ENCODE measurements around the gene TNN. TPM values are rescaled to one million over a fixed set of nuclear protein-coding genes. Genes with fewer than 3 reads are reported as not detected.

Gene TNN
- total and polyA plus RNA-seq, 2 experiments from 2014 or later, result 0.18 to 0.31 TPM

DNA sequence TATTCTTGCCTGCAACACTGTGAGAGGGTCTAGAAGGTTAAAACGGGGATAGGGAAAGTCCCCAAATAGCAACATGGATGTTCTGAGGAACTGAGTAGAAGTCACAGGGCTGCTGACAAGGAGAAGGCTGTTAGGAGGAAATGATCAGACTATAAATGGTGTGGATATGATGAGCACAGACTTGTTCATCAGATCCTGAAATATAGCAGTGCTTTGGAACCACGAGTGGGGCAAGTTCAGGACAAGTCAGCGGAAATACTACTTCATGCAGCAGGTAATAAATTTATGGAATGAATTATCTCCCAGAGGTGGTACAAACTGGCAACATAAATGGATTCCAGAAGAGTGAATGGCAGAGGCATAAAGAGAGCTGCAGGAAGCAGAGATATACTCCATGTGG, 128.2 kb downstream of the TNN start (continued):
- TF ChIP-seq, protein P1, sequence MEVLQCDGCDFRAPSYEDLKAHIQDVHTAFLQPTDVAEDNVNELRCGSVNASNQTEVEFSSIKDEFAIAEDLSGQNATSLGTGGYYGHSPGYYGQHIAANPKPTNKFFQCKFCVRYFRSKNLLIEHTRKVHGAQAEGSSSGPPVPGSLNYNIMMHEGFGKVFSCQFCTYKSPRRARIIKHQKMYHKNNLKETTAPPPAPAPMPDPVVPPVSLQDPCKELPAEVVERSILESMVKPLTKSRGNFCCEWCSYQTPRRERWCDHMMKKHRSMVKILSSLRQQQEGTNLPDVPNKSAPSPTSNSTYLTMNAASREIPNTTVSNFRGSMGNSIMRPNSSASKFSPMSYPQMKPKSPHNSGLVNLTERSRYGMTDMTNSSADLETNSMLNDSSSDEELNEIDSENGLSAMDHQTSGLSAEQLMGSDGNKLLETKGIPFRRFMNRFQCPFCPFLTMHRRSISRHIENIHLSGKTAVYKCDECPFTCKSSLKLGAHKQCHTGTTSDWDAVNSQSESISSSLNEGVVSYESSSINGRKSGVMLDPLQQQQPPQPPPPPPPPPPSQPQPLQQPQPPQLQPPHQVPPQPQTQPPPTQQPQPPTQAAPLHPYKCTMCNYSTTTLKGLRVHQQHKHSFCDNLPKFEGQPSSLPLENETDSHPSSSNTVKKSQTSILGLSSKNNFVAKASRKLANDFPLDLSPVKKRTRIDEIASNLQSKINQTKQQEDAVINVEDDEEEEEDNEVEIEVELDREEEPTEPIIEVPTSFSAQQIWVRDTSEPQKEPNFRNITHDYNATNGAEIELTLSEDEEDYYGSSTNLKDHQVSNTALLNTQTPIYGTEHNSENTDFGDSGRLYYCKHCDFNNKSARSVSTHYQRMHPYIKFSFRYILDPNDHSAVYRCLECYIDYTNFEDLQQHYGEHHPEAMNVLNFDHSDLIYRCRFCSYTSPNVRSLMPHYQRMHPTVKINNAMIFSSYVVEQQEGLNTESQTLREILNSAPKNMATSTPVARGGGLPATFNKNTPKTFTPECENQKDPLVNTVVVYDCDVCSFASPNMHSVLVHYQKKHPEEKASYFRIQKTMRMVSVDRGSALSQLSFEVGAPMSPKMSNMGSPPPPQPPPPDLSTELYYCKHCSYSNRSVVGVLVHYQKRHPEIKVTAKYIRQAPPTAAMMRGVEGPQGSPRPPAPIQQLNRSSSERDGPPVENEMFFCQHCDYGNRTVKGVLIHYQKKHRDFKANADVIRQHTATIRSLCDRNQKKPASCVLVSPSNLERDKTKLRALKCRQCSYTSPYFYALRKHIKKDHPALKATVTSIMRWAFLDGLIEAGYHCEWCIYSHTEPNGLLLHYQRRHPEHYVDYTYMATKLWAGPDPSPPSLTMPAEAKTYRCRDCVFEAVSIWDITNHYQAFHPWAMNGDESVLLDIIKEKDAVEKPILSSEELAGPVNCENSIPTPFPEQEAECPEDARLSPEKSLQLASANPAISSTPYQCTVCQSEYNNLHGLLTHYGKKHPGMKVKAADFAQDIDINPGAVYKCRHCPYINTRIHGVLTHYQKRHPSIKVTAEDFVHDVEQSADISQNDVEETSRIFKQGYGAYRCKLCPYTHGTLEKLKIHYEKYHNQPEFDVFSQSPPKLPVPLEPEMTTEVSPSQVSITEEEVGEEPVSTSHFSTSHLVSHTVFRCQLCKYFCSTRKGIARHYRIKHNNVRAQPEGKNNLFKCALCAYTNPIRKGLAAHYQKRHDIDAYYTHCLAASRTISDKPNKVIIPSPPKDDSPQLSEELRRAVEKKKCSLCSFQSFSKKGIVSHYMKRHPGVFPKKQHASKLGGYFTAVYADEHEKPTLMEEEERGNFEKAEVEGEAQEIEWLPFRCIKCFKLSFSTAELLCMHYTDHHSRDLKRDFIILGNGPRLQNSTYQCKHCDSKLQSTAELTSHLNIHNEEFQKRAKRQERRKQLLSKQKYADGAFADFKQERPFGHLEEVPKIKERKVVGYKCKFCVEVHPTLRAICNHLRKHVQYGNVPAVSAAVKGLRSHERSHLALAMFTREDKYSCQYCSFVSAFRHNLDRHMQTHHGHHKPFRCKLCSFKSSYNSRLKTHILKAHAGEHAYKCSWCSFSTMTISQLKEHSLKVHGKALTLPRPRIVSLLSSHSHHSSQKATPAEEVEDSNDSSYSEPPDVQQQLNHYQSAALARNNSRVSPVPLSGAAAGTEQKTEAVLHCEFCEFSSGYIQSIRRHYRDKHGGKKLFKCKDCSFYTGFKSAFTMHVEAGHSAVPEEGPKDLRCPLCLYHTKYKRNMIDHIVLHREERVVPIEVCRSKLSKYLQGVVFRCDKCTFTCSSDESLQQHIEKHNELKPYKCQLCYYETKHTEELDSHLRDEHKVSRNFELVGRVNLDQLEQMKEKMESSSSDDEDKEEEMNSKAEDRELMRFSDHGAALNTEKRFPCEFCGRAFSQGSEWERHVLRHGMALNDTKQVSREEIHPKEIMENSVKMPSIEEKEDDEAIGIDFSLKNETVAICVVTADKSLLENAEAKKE (CRISPR knock-in tag; IDR thresholded peaks at IDR 0.05), result no peak
- no peak for TF ChIP-seq EZH2 (IDR thresholded peaks at IDR 0.05; ENCODE audit: low read depth, unreplicated experiment)
- no peak for TF ChIP-seq NANOG (IDR thresholded peaks at IDR 0.05; ENCODE audit: borderline replicate concordance)
- no peak for TF ChIP-seq JUNB (IDR thresholded peaks at IDR 0.05; ENCODE audit: unreplicated experiment)
- no peak for TF ChIP-seq ZNF114 (CRISPR knock-in tag; IDR thresholded peaks at IDR 0.05)
- TF ChIP-seq CREB1 (CRISPR knock-in tag; IDR thresholded peaks at IDR 0.05; ENCODE audit: low read depth), result no peak
- no peak for TF ChIP-seq EZH2phosphoT487 (IDR thresholded peaks at IDR 0.05; ENCODE audit: unreplicated experiment)
- TF ChIP-seq POLR2AphosphoS5 (IDR thresholded peaks at IDR 0.05; ENCODE audit: low read depth), result no peak
- TF ChIP-seq, protein P2, sequence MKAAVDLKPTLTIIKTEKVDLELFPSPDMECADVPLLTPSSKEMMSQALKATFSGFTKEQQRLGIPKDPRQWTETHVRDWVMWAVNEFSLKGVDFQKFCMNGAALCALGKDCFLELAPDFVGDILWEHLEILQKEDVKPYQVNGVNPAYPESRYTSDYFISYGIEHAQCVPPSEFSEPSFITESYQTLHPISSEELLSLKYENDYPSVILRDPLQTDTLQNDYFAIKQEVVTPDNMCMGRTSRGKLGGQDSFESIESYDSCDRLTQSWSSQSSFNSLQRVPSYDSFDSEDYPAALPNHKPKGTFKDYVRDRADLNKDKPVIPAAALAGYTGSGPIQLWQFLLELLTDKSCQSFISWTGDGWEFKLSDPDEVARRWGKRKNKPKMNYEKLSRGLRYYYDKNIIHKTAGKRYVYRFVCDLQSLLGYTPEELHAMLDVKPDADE (IDR thresholded peaks at IDR 0.05), result no peak
- TF ChIP-seq STAT1 (IDR thresholded peaks at IDR 0.05; ENCODE audit: unreplicated experiment), result no peak
- TF ChIP-seq, protein P3, sequence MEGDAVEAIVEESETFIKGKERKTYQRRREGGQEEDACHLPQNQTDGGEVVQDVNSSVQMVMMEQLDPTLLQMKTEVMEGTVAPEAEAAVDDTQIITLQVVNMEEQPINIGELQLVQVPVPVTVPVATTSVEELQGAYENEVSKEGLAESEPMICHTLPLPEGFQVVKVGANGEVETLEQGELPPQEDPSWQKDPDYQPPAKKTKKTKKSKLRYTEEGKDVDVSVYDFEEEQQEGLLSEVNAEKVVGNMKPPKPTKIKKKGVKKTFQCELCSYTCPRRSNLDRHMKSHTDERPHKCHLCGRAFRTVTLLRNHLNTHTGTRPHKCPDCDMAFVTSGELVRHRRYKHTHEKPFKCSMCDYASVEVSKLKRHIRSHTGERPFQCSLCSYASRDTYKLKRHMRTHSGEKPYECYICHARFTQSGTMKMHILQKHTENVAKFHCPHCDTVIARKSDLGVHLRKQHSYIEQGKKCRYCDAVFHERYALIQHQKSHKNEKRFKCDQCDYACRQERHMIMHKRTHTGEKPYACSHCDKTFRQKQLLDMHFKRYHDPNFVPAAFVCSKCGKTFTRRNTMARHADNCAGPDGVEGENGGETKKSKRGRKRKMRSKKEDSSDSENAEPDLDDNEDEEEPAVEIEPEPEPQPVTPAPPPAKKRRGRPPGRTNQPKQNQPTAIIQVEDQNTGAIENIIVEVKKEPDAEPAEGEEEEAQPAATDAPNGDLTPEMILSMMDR (conservative IDR thresholded peaks at IDR 0.05; ENCODE audit: low read depth in 2 of 2), result no peak
- TF ChIP-seq ZNF331 (CRISPR knock-in tag; IDR thresholded peaks at IDR 0.05; ENCODE audit: low read depth), result no peak

Data from GM23338 (cell line).